ENCODE data around the gene WDR41.
A peak's percentile ranks its signal among the peaks of the same experiment; 100 is the strongest.
"Not testable (repeated sequence)": the region's sequence is repeated elsewhere in the genome, so short reads cannot be mapped to it uniquely, and the experiment has no call there.

WDR41 gene

DNA sequence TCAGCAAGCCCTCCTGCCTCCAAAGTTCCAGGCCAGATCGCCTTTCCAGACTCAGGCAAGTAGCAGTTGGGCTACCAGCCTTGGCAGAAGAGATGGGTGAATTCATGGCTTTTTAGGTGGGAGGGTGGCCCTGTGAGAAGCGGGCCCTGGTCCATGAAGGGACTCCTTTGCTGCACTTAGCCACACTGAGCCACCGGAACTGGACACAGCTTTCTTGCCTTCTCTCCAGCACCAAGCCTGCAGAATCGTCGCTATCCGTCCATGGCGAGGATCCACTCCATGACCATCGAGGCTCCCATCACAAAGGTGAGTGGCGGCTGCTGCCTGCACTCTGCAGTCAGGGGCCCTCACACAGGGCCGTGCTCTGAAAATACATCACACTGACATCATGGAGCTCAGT, 85.0 kb downstream of the WDR41 start:
- DNase-seq (ENCODE audit: low read depth) = no peak

GRCh38 chr5:77402796-77403195, 89.3 kb downstream of the WDR41 start:
- DNase-seq (ENCODE audit: low read depth) = no peak

DNA sequence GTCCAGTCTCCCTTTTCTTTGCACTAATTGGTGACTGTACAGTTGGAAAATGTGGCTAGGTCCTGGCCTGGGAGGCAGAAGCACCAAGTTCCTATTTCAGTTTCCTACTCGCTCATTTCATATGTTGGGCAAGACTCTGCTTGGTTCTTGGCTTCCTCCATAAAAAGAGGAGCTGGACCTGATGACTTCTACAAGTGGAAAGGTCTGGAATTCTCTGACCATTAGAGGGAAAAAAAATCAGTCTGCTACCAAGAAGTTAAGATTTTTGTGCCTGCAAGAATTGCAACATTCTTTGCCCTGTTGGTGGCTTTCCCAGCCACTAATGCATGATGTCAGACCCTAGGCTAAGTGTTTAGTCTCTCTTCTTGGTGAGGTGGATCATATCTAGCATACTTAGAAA, 91.5 kb downstream of the WDR41 start:
- DNase-seq (ENCODE audit: low read depth) = peak; percentile 83

- DNase-seq (ENCODE audit: low read depth) = no peak
Measured at GRCh38 chr5:77398896-77399295, 93.2 kb downstream of the WDR41 start.

- no peak for DNase-seq (ENCODE audit: low read depth)
Measured at GRCh38 chr5:77398458-77398857, 93.7 kb downstream of the WDR41 start.

DNA sequence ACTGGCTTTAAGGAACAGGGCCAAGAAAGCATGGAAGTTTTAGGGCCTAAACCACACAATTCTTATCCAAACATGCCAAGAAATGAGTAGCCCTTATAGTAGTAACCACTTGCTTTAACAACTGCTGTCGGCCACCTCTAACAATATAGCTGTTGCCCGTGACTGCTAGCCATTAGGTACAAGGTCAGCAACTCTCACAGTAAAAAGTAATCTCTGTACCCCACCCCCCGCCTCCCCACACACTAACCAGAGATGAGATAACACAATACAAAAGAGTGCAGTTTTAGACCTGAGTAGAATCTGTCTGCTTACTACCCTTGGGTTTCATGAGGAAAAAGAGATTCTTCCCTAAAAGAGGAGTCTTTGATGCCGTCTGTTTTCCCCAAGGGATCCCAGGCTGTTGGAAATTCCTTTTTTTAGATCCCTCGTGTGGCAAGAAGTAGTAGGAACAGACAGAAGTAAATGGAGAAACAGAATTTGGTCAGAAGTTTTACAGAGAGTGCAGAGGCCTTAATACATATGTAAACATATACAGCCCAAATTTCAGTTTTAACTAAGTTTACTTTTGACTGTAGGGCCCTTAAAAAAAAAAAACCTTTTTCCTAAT, 94.3 kb downstream of the WDR41 start:
- DNase-seq (ENCODE audit: low read depth) = no peak

GRCh38 chr5:77396017-77396416, 96.1 kb downstream of the WDR41 start:
- no peak for DNase-seq (ENCODE audit: low read depth)

DNA sequence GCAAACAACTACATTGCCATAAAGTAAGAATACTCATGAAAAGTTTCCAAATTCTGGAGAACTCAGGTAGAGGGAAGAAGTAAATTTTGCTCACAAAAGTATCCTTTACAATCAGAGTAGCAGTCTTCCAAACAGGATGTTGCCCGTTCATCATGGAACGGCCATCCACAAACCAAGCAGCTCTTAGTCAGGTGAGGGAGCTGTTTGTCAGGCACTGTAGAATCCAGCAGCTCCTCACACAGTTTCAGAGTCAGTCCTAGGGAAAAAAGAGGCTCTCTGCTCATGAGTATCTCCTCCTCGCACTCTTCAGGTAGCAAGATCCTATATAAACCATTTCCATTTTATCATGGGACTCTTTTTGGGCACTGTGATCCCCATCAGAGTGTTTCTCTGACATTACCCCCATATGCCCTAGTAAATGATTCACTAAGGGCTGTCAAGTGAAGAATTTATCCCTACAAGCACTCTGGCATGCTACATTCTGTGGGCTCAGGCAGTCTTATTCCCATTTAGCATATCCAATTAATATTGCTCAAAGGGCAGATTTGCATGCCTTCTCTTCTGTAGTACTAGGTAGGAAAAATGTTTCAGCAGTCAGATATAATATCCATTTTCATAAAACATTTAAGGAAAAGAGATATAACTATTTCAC, 97.9 kb downstream of the WDR41 start:
- no peak for DNase-seq (ENCODE audit: low read depth)

- DNase-seq (ENCODE audit: low read depth) = no peak
Measured at GRCh38 chr5:77391240-77391765, 100.8 kb downstream of the WDR41 start.

DNA sequence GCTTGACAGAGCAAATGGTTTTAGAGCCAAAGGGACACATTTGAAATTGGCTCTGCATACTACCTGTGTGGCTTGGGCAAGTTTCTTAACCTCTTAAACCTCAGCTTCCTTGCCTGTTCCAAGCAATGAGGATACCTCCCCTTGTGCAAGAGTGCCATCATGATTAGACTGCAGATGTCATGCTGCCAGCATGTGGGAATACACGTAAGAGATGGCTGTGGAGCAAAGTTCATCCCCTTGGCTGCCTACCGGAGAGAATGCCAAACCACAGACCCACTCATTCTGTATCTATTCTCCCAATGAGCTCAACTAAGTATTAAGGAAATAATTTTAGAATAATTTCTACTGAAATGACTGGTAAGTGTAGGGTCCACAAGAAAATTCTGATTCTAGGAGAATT, 101.3 kb downstream of the WDR41 start:
- peak; percentile 94 for DNase-seq (ENCODE audit: low read depth)

DNA sequence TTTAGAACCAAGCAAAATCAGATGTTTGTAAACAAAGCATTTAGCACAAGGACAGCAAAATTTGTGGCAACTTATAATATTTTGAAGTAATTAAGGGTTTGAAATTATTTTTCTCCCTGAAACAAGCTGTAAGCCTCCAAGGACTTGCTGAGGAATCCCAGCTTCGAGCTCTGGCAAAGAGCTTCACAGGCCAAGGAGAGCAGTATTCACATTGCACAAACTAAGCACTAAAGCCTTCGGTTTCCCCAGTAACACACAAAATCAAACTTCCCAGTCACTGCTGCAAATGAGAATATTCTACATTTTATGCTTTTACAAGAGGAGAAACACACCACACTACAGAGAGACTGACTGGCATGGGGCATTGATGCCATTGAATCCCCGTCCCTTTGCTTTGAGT, 101.9 kb downstream of the WDR41 start:
- DNase-seq (ENCODE audit: low read depth) = peak; percentile 44

- DNase-seq (ENCODE audit: low read depth) = no peak
Measured at GRCh38 chr5:77389746-77390145, 102.4 kb downstream of the WDR41 start.

DNA sequence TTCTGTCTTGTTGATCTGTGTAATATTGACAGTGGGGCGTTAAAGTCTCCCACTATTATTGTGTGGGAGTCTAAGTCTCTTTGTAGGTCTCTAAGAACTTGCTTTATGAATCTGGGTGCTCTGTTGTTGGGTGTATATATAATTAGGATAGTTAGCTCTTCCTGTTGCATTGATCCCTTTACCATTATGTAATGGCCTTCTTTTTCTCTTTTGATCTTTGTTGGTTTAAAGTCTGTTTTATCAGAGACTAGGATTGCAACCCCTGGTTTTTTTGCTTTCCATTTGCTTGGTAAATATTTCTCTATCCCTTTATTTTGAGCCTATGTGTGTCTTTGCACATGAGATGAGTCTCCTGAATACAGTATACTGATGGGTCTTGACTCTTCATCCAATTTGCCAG, 105.8 kb downstream of the WDR41 start:
- DNase-seq (ENCODE audit: low read depth) = not testable (repeated sequence)

DNA sequence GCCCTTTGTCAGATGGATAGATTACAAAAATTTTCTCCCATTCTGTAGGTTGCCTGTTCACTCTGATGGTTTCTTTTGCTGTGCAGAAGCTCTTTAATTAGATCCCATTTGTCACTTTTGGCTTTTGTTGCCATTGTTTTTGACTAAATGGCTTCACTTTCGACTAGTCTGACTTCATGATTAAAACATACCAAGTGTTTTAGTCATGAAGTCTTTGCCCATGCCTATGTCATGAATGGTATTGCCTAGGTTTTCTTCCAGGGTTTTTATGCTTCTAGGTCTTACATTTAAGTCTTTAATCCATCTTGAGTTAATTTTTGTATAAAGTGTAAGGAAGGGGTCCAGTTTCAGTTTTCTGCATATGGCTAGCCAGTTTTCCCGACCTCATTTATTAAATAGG, 108.8 kb downstream of the WDR41 start:
- not testable (repeated sequence) for DNase-seq (ENCODE audit: low read depth)
